SK-N-SH treated with all-trans-retinoic acid at 6 μM for 48 hours (cell line): ENCODE measurements around the gene H3-3A.

Experiments used
- ATAC-seq: fragments of 200-7000 bp; cut with Tn5 transposase; 3 replicates; pipeline ENCODE4 v1.9.1; 2020; ENCODE audit warnings: mild to moderate bottlenecking, moderate library complexity
- ARNTL ChIP-seq: fragments of 450-650 bp; formaldehyde crosslinking; IDR thresholded peaks from 2 replicates; pipeline ENCODE4 v1.5.0; 2020; ENCODE audit warnings: low read depth, mild to moderate bottlenecking, moderate library complexity, borderline replicate concordance
- BACH2 ChIP-seq: fragments of 250-450 bp; sonication (Bioruptor Pico); IDR thresholded peaks from 2 replicates; pipeline ENCODE4 v1.9.0; 2021; ENCODE audit warnings: mild to moderate bottlenecking, borderline replicate concordance
- CSRNP3 ChIP-seq: fragments of 250-450 bp; sonication (Bioruptor Pico); IDR thresholded peaks from 2 replicates; pipeline ENCODE4 v1.5.1; 2021; ENCODE audit warnings: mild to moderate bottlenecking, moderate library complexity
- ESRRG ChIP-seq: fragments of 250-450 bp; sonication (Bioruptor Pico); IDR thresholded peaks from 2 replicates; pipeline ENCODE4 v1.6.1; 2021; ENCODE audit warnings: mild to moderate bottlenecking
- GLIS3 ChIP-seq: fragments of 250-450 bp; sonication (Bioruptor Pico); IDR thresholded peaks from 2 replicates; pipeline ENCODE4 v1.5.0; 2020; ENCODE audit warnings: mild to moderate bottlenecking, moderate library complexity
- PPARA ChIP-seq: fragments of 250-450 bp; sonication (Bioruptor Pico); IDR thresholded peaks from 2 replicates; pipeline ENCODE4 v1.5.0; 2020; ENCODE audit warnings: mild to moderate bottlenecking, borderline replicate concordance
- RARB ChIP-seq: fragments of 250-450 bp; sonication (Bioruptor Pico); IDR thresholded peaks from 2 replicates; pipeline ENCODE4 v1.8.0; 2021; ENCODE audit warnings: mild to moderate bottlenecking, moderate library complexity
- SNAI2 ChIP-seq: fragments of 250-450 bp; sonication (Bioruptor Pico); IDR thresholded peaks from 2 replicates; pipeline ENCODE4 v1.5.0; 2020; ENCODE audit warnings: mild to moderate bottlenecking, moderate library complexity
- TCF4 ChIP-seq: fragments of 250-450 bp; sonication (Bioruptor Pico); IDR thresholded peaks from 2 replicates; pipeline ENCODE4 v1.8.0; 2021; ENCODE audit warnings: mild to moderate bottlenecking, moderate library complexity, borderline replicate concordance
- ZC3H10 ChIP-seq: fragments of 250-450 bp; sonication (Bioruptor Pico); IDR thresholded peaks from 2 replicates; pipeline ENCODE4 v1.5.1; 2021; ENCODE audit warnings: mild to moderate bottlenecking, moderate library complexity
- ZFP3 ChIP-seq: fragments of 250-450 bp; sonication (Bioruptor Pico); IDR thresholded peaks from 2 replicates; pipeline ENCODE4 v1.5.0; 2020; ENCODE audit warnings: mild to moderate bottlenecking, moderate library complexity
- ZFP30 ChIP-seq: fragments of 450-650 bp; formaldehyde crosslinking; IDR thresholded peaks from 2 replicates; pipeline ENCODE4 v1.5.0; 2022; ENCODE audit warnings: mild to moderate bottlenecking, moderate library complexity
- ZNF565 ChIP-seq: fragments of 450-650 bp; formaldehyde crosslinking; conservative IDR thresholded peaks from 2 replicates; pipeline ENCODE4 v1.5.0; 2020; ENCODE audit warnings: low read depth, mild to moderate bottlenecking, moderate library complexity
- ZNF70 ChIP-seq: fragments of 450-650 bp; formaldehyde crosslinking; IDR thresholded peaks from 2 replicates; pipeline ENCODE4 v1.5.0; 2020; ENCODE audit warnings: mild to moderate bottlenecking, moderate library complexity
- ZNF8 ChIP-seq: fragments of 450-650 bp; formaldehyde crosslinking; IDR thresholded peaks from 2 replicates; pipeline ENCODE4 v1.5.0; 2020; ENCODE audit warnings: mild to moderate bottlenecking, moderate library complexity
- TF ChIP-seq, protein P1 (sequence below): fragments of 250-450 bp; sonication (Bioruptor Pico); IDR thresholded peaks from 2 replicates; pipeline ENCODE4 v1.8.0; 2020; ENCODE audit warnings: mild to moderate bottlenecking, moderate library complexity, borderline replicate concordance
- TF ChIP-seq, protein P2 (sequence below): fragments of 250-450 bp; sonication (Bioruptor Pico); IDR thresholded peaks from 2 replicates; pipeline ENCODE4 v1.5.0; 2020; ENCODE audit warnings: mild to moderate bottlenecking, moderate library complexity

Gene H3-3A

GRCh38 chr1:226112626-226113025, 50.1 kb downstream of the H3-3A start (continued):
- no peak for TF ChIP-seq ARNTL (CRISPR knock-in tag)

GRCh38 chr1:226116673-226117072, 54.2 kb downstream of the H3-3A start:
- TF ChIP-seq ZC3H10 (CRISPR knock-in tag) (no peak), GLIS3 (CRISPR knock-in tag) (no peak), ZNF8 (CRISPR knock-in tag) (no peak), CSRNP3 (CRISPR knock-in tag) (no peak), TCF4 (no peak), PPARA (CRISPR knock-in tag) (no peak), BACH2 (no peak), ZFP3 (CRISPR knock-in tag) (no peak), RARB (CRISPR knock-in tag) (no peak), ZNF565 (no peak), ESRRG (no peak)
- TF ChIP-seq, protein P1, sequence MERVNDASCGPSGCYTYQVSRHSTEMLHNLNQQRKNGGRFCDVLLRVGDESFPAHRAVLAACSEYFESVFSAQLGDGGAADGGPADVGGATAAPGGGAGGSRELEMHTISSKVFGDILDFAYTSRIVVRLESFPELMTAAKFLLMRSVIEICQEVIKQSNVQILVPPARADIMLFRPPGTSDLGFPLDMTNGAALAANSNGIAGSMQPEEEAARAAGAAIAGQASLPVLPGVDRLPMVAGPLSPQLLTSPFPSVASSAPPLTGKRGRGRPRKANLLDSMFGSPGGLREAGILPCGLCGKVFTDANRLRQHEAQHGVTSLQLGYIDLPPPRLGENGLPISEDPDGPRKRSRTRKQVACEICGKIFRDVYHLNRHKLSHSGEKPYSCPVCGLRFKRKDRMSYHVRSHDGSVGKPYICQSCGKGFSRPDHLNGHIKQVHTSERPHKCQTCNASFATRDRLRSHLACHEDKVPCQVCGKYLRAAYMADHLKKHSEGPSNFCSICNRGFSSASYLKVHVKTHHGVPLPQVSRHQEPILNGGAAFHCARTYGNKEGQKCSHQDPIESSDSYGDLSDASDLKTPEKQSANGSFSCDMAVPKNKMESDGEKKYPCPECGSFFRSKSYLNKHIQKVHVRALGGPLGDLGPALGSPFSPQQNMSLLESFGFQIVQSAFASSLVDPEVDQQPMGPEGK (CRISPR knock-in tag): no peak
- no peak for ATAC-seq

GRCh38 chr1:226117330-226117729, 54.8 kb downstream of the H3-3A start:
- no peak for ATAC-seq
- TF ChIP-seq ZNF8 (CRISPR knock-in tag): no peak
- no peak for TF ChIP-seq ARNTL (CRISPR knock-in tag)
- TF ChIP-seq ZNF565: no peak
- TF ChIP-seq ZC3H10 (CRISPR knock-in tag): no peak
- no peak for TF ChIP-seq ZNF70 (CRISPR knock-in tag)

GRCh38 chr1:226118357-226118756, 55.8 kb downstream of the H3-3A start:
- no peak for ATAC-seq
- TF ChIP-seq CSRNP3 (CRISPR knock-in tag) (no peak), PPARA (CRISPR knock-in tag) (no peak), ZNF565 (no peak), ZFP30 (CRISPR knock-in tag) (no peak), ESRRG (no peak), TCF4 (no peak), ZNF8 (CRISPR knock-in tag) (no peak)

DNA sequence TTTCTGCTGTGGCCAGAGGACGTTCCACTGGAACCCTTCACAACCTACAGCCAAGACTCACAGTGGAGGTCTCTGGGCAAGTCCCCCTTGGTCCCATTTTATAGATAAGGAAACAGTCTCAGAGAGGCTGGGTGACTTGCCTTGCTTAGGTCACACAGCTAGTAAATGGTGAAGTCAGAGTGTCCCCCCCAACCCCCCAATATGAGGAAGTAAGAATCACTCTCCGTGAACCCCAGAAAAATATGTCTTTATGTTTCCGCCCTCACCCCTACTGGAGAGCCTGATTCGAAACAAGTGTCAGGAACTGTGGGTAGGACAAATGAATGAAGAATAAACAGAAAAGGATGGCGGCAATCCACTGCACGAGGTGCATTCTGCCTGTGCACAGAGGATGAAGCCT, 56.7 kb downstream of the H3-3A start:
- no peak for ATAC-seq
- TF ChIP-seq, protein P2, sequence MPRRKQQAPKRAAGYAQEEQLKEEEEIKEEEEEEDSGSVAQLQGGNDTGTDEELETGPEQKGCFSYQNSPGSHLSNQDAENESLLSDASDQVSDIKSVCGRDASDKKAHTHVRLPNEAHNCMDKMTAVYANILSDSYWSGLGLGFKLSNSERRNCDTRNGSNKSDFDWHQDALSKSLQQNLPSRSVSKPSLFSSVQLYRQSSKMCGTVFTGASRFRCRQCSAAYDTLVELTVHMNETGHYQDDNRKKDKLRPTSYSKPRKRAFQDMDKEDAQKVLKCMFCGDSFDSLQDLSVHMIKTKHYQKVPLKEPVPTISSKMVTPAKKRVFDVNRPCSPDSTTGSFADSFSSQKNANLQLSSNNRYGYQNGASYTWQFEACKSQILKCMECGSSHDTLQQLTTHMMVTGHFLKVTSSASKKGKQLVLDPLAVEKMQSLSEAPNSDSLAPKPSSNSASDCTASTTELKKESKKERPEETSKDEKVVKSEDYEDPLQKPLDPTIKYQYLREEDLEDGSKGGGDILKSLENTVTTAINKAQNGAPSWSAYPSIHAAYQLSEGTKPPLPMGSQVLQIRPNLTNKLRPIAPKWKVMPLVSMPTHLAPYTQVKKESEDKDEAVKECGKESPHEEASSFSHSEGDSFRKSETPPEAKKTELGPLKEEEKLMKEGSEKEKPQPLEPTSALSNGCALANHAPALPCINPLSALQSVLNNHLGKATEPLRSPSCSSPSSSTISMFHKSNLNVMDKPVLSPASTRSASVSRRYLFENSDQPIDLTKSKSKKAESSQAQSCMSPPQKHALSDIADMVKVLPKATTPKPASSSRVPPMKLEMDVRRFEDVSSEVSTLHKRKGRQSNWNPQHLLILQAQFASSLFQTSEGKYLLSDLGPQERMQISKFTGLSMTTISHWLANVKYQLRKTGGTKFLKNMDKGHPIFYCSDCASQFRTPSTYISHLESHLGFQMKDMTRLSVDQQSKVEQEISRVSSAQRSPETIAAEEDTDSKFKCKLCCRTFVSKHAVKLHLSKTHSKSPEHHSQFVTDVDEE (CRISPR knock-in tag): no peak
- TF ChIP-seq GLIS3 (CRISPR knock-in tag) (no peak), SNAI2 (no peak), ARNTL (CRISPR knock-in tag) (no peak), PPARA (CRISPR knock-in tag) (no peak), TCF4 (no peak), ZNF565 (no peak), ZC3H10 (CRISPR knock-in tag) (no peak), ZNF70 (CRISPR knock-in tag) (no peak), CSRNP3 (CRISPR knock-in tag) (no peak)
